ENCODE data around the gene KCNQ5. TPM values are rescaled to one million over a fixed set of nuclear protein-coding genes. Genes with fewer than 3 reads are reported as not detected.

KCNQ5 gene
- total RNA-seq, 1 donor from 2014 or later: 1.5 TPM

- no peak for DNase-seq
- Mint-ChIP-seq H3K4me3 (ENCODE audit: unreplicated experiment) (no peak overlapping the region), H3K9me3 (ENCODE audit: unreplicated experiment) (no peaks in the 10 kb centered on the region), H3K27me3 (ENCODE audit: unreplicated experiment) (no peaks in the 10 kb centered on the region), H3K27ac (ENCODE audit: unreplicated experiment) (no peak overlapping the region), H3K4me1 (ENCODE audit: low read depth, unreplicated experiment) (no peaks in the 10 kb centered on the region), H3K36me3 (ENCODE audit: unreplicated experiment) (no peaks in the 10 kb centered on the region)
- TF ChIP-seq, protein P1, sequence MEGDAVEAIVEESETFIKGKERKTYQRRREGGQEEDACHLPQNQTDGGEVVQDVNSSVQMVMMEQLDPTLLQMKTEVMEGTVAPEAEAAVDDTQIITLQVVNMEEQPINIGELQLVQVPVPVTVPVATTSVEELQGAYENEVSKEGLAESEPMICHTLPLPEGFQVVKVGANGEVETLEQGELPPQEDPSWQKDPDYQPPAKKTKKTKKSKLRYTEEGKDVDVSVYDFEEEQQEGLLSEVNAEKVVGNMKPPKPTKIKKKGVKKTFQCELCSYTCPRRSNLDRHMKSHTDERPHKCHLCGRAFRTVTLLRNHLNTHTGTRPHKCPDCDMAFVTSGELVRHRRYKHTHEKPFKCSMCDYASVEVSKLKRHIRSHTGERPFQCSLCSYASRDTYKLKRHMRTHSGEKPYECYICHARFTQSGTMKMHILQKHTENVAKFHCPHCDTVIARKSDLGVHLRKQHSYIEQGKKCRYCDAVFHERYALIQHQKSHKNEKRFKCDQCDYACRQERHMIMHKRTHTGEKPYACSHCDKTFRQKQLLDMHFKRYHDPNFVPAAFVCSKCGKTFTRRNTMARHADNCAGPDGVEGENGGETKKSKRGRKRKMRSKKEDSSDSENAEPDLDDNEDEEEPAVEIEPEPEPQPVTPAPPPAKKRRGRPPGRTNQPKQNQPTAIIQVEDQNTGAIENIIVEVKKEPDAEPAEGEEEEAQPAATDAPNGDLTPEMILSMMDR (IDR thresholded peaks at IDR 0.05; ENCODE audit: partially characterized antibody, unreplicated experiment): no peak
Measured at GRCh38 chr6:72940265-72940664, 318.4 kb downstream of the KCNQ5 start.

- H3K9me3 Mint-ChIP-seq (ENCODE audit: unreplicated experiment): no peaks in the 10 kb centered on the region
- TF ChIP-seq, protein P1 (IDR thresholded peaks at IDR 0.05; ENCODE audit: partially characterized antibody, unreplicated experiment): no peak
- no peak overlapping the region for H3K27ac Mint-ChIP-seq (ENCODE audit: unreplicated experiment)
- H3K36me3 Mint-ChIP-seq (ENCODE audit: unreplicated experiment): no peaks in the 10 kb centered on the region
- H3K27me3 Mint-ChIP-seq (ENCODE audit: unreplicated experiment): no peaks in the 10 kb centered on the region
- H3K4me3 Mint-ChIP-seq (ENCODE audit: unreplicated experiment): no peak overlapping the region
- DNase-seq: no peak
- no peaks in the 10 kb centered on the region for H3K4me1 Mint-ChIP-seq (ENCODE audit: low read depth, unreplicated experiment)
Measured at GRCh38 chr6:72941263-72941662, 319.4 kb downstream of the KCNQ5 start.

- Mint-ChIP-seq H3K27me3 (ENCODE audit: unreplicated experiment) (no peaks in the 10 kb centered on the region), H3K36me3 (ENCODE audit: unreplicated experiment) (no peaks in the 10 kb centered on the region), H3K27ac (ENCODE audit: unreplicated experiment) (no peak overlapping the region), H3K4me3 (ENCODE audit: unreplicated experiment) (no peak overlapping the region), H3K9me3 (ENCODE audit: unreplicated experiment) (no peaks in the 10 kb centered on the region), H3K4me1 (ENCODE audit: low read depth, unreplicated experiment) (no peaks in the 10 kb centered on the region)
- TF ChIP-seq, protein P1 (IDR thresholded peaks at IDR 0.05; ENCODE audit: partially characterized antibody, unreplicated experiment): no peak
- no peak for DNase-seq
Measured at GRCh38 chr6:72941751-72942150, 319.9 kb downstream of the KCNQ5 start.

DNA sequence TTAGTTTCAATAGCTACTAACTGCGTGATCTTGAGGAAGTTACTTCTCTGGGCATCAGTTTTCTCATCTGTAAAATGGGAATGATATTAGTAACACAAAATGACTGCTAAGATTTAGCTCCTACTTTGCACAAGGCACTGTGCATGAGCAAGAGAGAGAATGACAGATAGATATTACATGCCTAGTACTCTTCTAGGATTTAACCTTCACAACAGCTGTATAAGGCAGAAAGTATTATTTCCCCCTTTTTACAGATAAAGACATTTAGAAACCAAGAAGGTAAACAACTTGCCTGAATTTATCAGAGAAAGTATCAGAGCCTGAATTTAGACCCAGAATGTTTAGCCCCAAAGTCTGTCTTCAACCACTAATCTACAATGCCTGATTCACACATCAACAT is 321.8 kb downstream of the KCNQ5 start:
- no peak overlapping the region for H3K4me3 Mint-ChIP-seq (ENCODE audit: unreplicated experiment)
- H3K27me3 Mint-ChIP-seq (ENCODE audit: unreplicated experiment): no peaks in the 10 kb centered on the region
- H3K27ac Mint-ChIP-seq (ENCODE audit: unreplicated experiment): no peak overlapping the region
- no peaks in the 10 kb centered on the region for H3K4me1 Mint-ChIP-seq (ENCODE audit: low read depth, unreplicated experiment)
- no peaks in the 10 kb centered on the region for H3K9me3 Mint-ChIP-seq (ENCODE audit: unreplicated experiment)
- TF ChIP-seq, protein P1 (IDR thresholded peaks at IDR 0.05; ENCODE audit: partially characterized antibody, unreplicated experiment): no peak
- no peaks in the 10 kb centered on the region for H3K36me3 Mint-ChIP-seq (ENCODE audit: unreplicated experiment)
- DNase-seq: no peak

GRCh38 chr6:72944660-72945059 is 322.8 kb downstream of the KCNQ5 start:
- Mint-ChIP-seq H3K27ac (ENCODE audit: unreplicated experiment) (no peak overlapping the region), H3K4me3 (ENCODE audit: unreplicated experiment) (no peak overlapping the region), H3K4me1 (ENCODE audit: low read depth, unreplicated experiment) (no peaks in the 10 kb centered on the region), H3K27me3 (ENCODE audit: unreplicated experiment) (no peaks in the 10 kb centered on the region), H3K9me3 (ENCODE audit: unreplicated experiment) (no peaks in the 10 kb centered on the region), H3K36me3 (ENCODE audit: unreplicated experiment) (no peaks in the 10 kb centered on the region)
- DNase-seq: no peak
- TF ChIP-seq, protein P1 (IDR thresholded peaks at IDR 0.05; ENCODE audit: partially characterized antibody, unreplicated experiment): no peak
